A549 (cell line): ENCODE data around the gene SMYD1. TPM values are rescaled to one million over a fixed set of nuclear protein-coding genes. Genes with fewer than 3 reads are reported as not detected.

ENCODE experiments used
- ATAC-seq, 2 experiments: fragments of 200-7000 bp in 1 of 2; fragments of >200 bp in 1 of 2; cut with Nextera tagmentation in 1 of 2; cut with Tn5 transposase in 1 of 2; 3 replicates each; pipeline versions ENCODE4 v1.8.0 to v1.9.1; 2018 to 2020; ENCODE audit warnings: mild to moderate bottlenecking in 1 of 2, moderate library complexity in 1 of 2
- CTCF ChIA-PET: fragments of 300-600 bp; sonication (Branson Sonifier 250); formaldehyde crosslinking; extraction: SDS; loops from one replicate; lab custom pipeline; 2021; ENCODE audit warnings: antibody characterized with exemption, inconsistent platforms; lab: Yijun Ruan, JAX
- POLR2A ChIA-PET: fragments of 350-600 bp; formaldehyde crosslinking; extraction: SDS; loops from one replicate; lab custom pipeline; 2021; ENCODE audit warnings: antibody characterized with exemption, inconsistent platforms; lab: Yijun Ruan, JAX
- DNase-seq, 2 experiments: peaks; one replicate each; pipeline versions ENCODE4 v3.0.0 to v3.0.0-alpha.2; 2011 to 2016; ENCODE audit warnings: low read depth in 1 of 2, low spot score in 1 of 2
- FAIRE-seq: peaks from 2 replicates; lab custom pipeline; 2011; peaks lifted over from hg19 to GRCh38; lab: Jason Lieb, UNC
- H3K27ac ChIP-seq, 2 experiments: fragments of >200 bp; sonication (Bioruptor Twin); formaldehyde crosslinking; 3 replicates each; pipeline ENCODE4 v1.5.1; 2016 to 2017
- H3K4me1 ChIP-seq: fragments of >200 bp; sonication (Bioruptor Twin); formaldehyde crosslinking; 3 replicates; pipeline ENCODE4 v1.6.1; 2016
- H3K4me2 ChIP-seq: fragments of >200 bp; sonication (Bioruptor Twin); formaldehyde crosslinking; 3 replicates; pipeline ENCODE4 v1.6.1; 2016
- H3K4me3 ChIP-seq: fragments of >200 bp; sonication (Bioruptor Twin); formaldehyde crosslinking; 3 replicates; pipeline ENCODE4 v1.5.1; 2016
- H3K9me3 ChIP-seq: fragments of >200 bp; sonication (Bioruptor Twin); formaldehyde crosslinking; 3 replicates; pipeline ENCODE4 v1.6.1; 2016
- BCL3 ChIP-seq: fragments of >200 bp; sonication (Bioruptor Twin); formaldehyde crosslinking; IDR thresholded peaks from 3 replicates; pipeline ENCODE4 v1.6.1; 2016
- BHLHE40 ChIP-seq: IDR thresholded peaks from 2 replicates; pipeline ENCODE4 v1.6.1; 2012; ENCODE audit warnings: low read depth, low read length, inconsistent platforms
- FOSL2 ChIP-seq, 2 experiments: fragments of 450-650 bp in 1 of 2; fragments of >200 bp in 1 of 2; sonication (Bioruptor Twin) in 1 of 2; formaldehyde crosslinking; IDR thresholded peaks; 2 replicates each; pipeline versions ENCODE4 v1.5.0 to v1.6.1; 2016 to 2020; ENCODE audit warnings: mild to moderate bottlenecking in 1 of 2, moderate library complexity in 1 of 2
- FOXS1 ChIP-seq: fragments of 250-450 bp; sonication (Bioruptor Pico); IDR thresholded peaks from 2 replicates; pipeline ENCODE4 v1.5.0; 2020; ENCODE audit warnings: mild to moderate bottlenecking, moderate library complexity
- HDAC2 ChIP-seq: fragments of 200-600 bp; sonication (generic); IDR thresholded peaks from 2 replicates; pipeline ENCODE4 v1.6.1; 2016
- HOXA7 ChIP-seq: fragments of 250-450 bp; sonication (Bioruptor Pico); IDR thresholded peaks from 2 replicates; pipeline ENCODE4 v1.5.0; 2020; ENCODE audit warnings: mild to moderate bottlenecking, moderate library complexity
- JUN ChIP-seq, 2 experiments: fragments of >200 bp; sonication (Bioruptor Twin); formaldehyde crosslinking; IDR thresholded peaks; 2 replicates in 1 of 2; 3 replicates in 1 of 2; pipeline ENCODE4 v1.6.1; 2016 to 2017
- KDM1A ChIP-seq: fragments of 200-600 bp; sonication (generic); IDR thresholded peaks from 2 replicates; pipeline ENCODE4 v1.6.1; 2016; ENCODE audit warnings: low read depth, mild to moderate bottlenecking
- PBX3 ChIP-seq: IDR thresholded peaks from 2 replicates; pipeline ENCODE4 v1.6.1; 2012
- RARB ChIP-seq: fragments of 250-450 bp; sonication (Bioruptor Pico); IDR thresholded peaks from 2 replicates; pipeline ENCODE4 v1.8.0; 2021; ENCODE audit warnings: mild to moderate bottlenecking, moderate library complexity
- RCOR1 ChIP-seq: fragments of 150-350 bp; IDR thresholded peaks from 2 replicates; pipeline ENCODE4 v1.6.1; 2014; ENCODE audit warnings: antibody characterized with exemption, low read length, low read depth
- RFX5 ChIP-seq: fragments of 450-650 bp; IDR thresholded peaks from 2 replicates; pipeline ENCODE4 v1.7.1; 2014; ENCODE audit warnings: antibody characterized with exemption, mild to moderate bottlenecking, moderate library complexity
- SMC3 ChIP-seq: fragments of >200 bp; sonication (Bioruptor Twin); formaldehyde crosslinking; IDR thresholded peaks from 3 replicates; pipeline ENCODE4 v1.6.1; 2018; ENCODE audit warnings: inconsistent platforms
- SREBF2 ChIP-seq: fragments of 450-650 bp; IDR thresholded peaks from 2 replicates; pipeline ENCODE4 v1.6.1; 2014; ENCODE audit warnings: mild to moderate bottlenecking, moderate library complexity
- USF2 ChIP-seq: fragments of 450-650 bp; IDR thresholded peaks from 2 replicates; pipeline ENCODE4 v1.6.1; 2014; ENCODE audit warnings: antibody characterized with exemption
- ZC3H11A ChIP-seq: fragments of 450-650 bp; IDR thresholded peaks from 2 replicates; pipeline ENCODE4 v1.6.1; 2014; ENCODE audit warnings: antibody characterized with exemption, mild to moderate bottlenecking
- ZNF302 ChIP-seq: fragments of 250-450 bp; sonication (Bioruptor Pico); IDR thresholded peaks from 2 replicates; pipeline ENCODE4 v1.9.0; 2021; ENCODE audit warnings: inconsistent platforms, mild to moderate bottlenecking, moderate library complexity
- ZSCAN20 ChIP-seq: fragments of 250-450 bp; sonication (Bioruptor Pico); IDR thresholded peaks from 2 replicates; pipeline ENCODE4 v1.8.0; 2022; ENCODE audit warnings: mild to moderate bottlenecking, moderate library complexity
- WGBS: methylation state at CpG from one replicate; pipeline ENCODE4 v1.1.6; 2017; ENCODE audit errors: missing lambda C conversion rate; 5-methylcytosine and 5-hydroxymethylcytosine counted together
- polyA plus RNA-seq, 4 experiments: library from polyadenylated mRNA; depleted of rRNA in 3 of 4; stranded (reverse); fragments of >200 nt; fragmentation: RNase III in 1 of 4; extraction: RNeasy Plus Mini Kit Qiagen cat#74134 plus additional on column Dnase treatment in 1 of 4; gene quantifications; 2 replicates in 3 of 4; 3 replicates in 1 of 4; pipeline ENCODE4 v1.2.3, GENCODE V29; 2011 to 2017
- TF ChIP-seq, protein P1 (sequence below): IDR thresholded peaks from 2 replicates; pipeline ENCODE4 v1.6.1; 2012
- TF ChIP-seq, protein P2 (sequence below): fragments of >200 bp; sonication (Bioruptor Twin); formaldehyde crosslinking; IDR thresholded peaks from 3 replicates; pipeline ENCODE4 v1.5.1; 2016

The SMYD1 gene
- polyA plus RNA-seq, 2 of the 4 experiments (the other 2 are of a cell fraction): not detected

GRCh38 chr2:88127888-88128653 lies 60.4 kb downstream of the SMYD1 start, which contains the start of gene FABP1:
Gene FABP1 (minus strand): TSS chr2:88128062. CDS start chr2:88128017, 45 bp downstream.
- Histone ChIP-seq H3K4me1 (no peaks in the 10 kb centered on the region), H3K27ac (no peak within 1 kb of the TSS), H3K9me3 (no peaks in the 10 kb centered on the region), H3K4me2 (no peak within 1 kb of the TSS), H3K4me3 (no peak within 1 kb of the TSS)
- ChIA-PET POLR2A (no interaction called here), CTCF (no interaction called here)
- FAIRE-seq: no peak
- 48% methylated on average over 12 of the region's 12 CpGs for WGBS
- no peak for ATAC-seq
- no peak for DNase-seq
- TF ChIP-seq RARB (no peak), ZNF302 (CRISPR knock-in tag) (no peak), RFX5 (no peak), SREBF2 (no peak), RCOR1 (no peak), PBX3 (no peak), BHLHE40 (no peak), KDM1A (no peak), FOSL2 (IDR thresholded peaks at IDR 0.05) (no peak), FOSL2 (CRISPR knock-in tag; IDR thresholded peaks at IDR 0.05) (no peak), ZC3H11A (no peak), BCL3 (no peak), USF2 (no peak), HOXA7 (CRISPR knock-in tag) (no peak), HDAC2 (no peak), ZSCAN20 (CRISPR knock-in tag) (no peak)

DNA sequence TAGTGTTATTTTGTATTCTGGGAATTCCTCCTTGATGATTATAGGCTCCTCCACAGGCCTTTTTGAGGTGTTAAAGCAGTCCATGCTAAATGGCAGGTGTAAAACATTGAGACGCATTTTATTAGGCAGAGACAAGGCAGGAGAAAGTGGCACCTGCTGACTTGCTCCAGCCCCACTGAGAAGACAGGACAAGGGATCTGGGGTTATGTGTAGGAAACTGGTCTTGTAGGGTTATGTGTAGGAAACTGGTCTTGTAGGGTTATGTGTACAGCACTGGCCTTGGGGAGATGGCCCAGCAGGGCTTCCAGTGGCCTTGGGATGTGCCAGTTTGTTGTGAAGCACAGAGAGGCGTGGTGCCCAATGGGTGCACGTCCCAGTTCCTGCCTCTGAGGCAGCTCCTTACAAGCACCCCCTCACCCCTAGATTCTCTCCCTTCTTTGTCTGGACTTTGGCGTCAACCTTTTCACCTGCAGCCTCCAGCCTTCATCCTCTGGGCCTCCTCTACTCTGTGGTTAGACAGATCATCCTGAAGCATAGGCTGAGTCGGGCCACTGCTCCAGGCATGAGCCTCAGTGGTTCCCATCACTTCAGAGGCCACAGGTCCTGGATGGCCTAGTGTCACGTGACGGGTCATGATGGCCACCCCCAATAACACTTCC lies 61.2 kb downstream of the SMYD1 start:
- no peaks in the 10 kb centered on the region for H3K4me1 ChIP-seq
- no peak; a peak in 1 of 6 replicates for ATAC-seq
- no peak overlapping the region for H3K4me3 ChIP-seq
- no peak overlapping the region for H3K27ac ChIP-seq
- H3K9me3 ChIP-seq: no peaks in the 10 kb centered on the region
- TF ChIP-seq, protein P1, sequence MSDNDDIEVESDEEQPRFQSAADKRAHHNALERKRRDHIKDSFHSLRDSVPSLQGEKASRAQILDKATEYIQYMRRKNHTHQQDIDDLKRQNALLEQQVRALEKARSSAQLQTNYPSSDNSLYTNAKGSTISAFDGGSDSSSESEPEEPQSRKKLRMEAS: no peak
- TF ChIP-seq JUN (IDR thresholded peaks at IDR 0.05): no peak
- TF ChIP-seq FOXS1 (CRISPR knock-in tag): no peak
- TF ChIP-seq USF2: peak; percentile 23; the same call in 1 of the 2 replicates
- TF ChIP-seq SMC3: no peak
- TF ChIP-seq, protein P2, sequence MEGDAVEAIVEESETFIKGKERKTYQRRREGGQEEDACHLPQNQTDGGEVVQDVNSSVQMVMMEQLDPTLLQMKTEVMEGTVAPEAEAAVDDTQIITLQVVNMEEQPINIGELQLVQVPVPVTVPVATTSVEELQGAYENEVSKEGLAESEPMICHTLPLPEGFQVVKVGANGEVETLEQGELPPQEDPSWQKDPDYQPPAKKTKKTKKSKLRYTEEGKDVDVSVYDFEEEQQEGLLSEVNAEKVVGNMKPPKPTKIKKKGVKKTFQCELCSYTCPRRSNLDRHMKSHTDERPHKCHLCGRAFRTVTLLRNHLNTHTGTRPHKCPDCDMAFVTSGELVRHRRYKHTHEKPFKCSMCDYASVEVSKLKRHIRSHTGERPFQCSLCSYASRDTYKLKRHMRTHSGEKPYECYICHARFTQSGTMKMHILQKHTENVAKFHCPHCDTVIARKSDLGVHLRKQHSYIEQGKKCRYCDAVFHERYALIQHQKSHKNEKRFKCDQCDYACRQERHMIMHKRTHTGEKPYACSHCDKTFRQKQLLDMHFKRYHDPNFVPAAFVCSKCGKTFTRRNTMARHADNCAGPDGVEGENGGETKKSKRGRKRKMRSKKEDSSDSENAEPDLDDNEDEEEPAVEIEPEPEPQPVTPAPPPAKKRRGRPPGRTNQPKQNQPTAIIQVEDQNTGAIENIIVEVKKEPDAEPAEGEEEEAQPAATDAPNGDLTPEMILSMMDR: no peak
- CTCF ChIA-PET: no interaction called here
- DNase-seq: no peak
- POLR2A ChIA-PET: no interaction called here
- no peak for FAIRE-seq
- no peak overlapping the region for H3K4me2 ChIP-seq
- 29% methylated on average over 7 of the region's 7 CpGs for WGBS
